Measurements from ENCODE around the gene PPP1R1B.
A peak's percentile ranks its signal among the peaks of the same experiment; 100 is the strongest.

Gene PPP1R1B

DNA sequence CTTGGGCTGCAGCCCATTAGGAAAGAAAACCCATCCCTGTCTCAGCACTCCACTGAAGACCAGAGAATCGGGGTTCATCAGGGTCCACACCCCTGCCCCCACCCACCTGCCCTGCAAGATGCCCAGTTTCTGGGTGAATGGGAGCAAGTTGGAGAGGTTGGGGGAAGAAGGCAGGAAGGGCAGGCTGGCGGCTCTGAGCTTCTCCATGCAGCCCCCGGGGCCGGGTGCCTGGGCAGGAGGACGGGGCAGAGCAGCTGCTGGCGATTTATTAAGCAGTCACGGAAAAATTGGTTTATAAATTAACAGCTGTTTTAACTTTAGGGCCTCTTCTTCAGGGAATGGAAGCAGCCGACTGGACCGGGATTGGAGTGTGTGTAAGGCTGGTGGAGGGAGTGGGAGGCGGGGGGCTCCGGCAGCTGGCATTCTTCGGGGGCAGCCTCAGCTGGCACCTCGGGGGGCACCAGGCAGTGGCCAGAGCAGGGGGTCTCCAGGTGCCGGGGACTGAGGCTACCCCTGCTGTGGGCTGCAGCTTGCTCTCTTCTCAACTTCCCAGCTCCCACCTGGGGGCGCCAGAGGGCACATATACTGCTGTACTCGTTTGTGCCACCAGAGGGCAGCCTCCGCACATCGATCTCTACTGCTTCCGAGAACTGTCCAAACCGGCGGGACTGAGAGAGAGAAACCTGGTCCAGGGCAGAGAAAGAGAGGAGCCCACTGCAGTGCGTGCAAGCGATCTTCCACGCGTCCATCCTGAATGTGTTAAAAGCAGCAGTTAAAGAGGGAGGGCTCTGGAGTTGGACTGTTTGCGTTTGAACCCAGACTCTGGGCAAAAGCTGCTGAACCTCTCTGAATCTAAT is 5.0 kb upstream of the PPP1R1B start:
- no peak for TF ChIP-seq POLR2A (IDR thresholded peaks at IDR 0.05; ENCODE audit: low read depth, low read length)
- no peak for TF ChIP-seq TAF1 (IDR thresholded peaks at IDR 0.05; ENCODE audit: borderline replicate concordance, low read depth, low read length)
- no peak for TF ChIP-seq POLR2AphosphoS5 (IDR thresholded peaks at IDR 0.05; ENCODE audit: low read depth, low read length)
- DNase-seq (ENCODE audit: insufficient read length) (peak; percentile 84), FAIRE-seq (peak; percentile 99)

- no peak for DNase-seq (ENCODE audit: insufficient read length)
- TF ChIP-seq POLR2AphosphoS5 (IDR thresholded peaks at IDR 0.05; ENCODE audit: low read depth, low read length) (no peak), TAF1 (IDR thresholded peaks at IDR 0.05; ENCODE audit: borderline replicate concordance, low read depth, low read length) (no peak), POLR2A (IDR thresholded peaks at IDR 0.05; ENCODE audit: low read depth, low read length) (no peak)
- FAIRE-seq, result no peak
Measured at GRCh38 chr17:39622380-39623006, 4.3 kb upstream of the PPP1R1B start.

DNA sequence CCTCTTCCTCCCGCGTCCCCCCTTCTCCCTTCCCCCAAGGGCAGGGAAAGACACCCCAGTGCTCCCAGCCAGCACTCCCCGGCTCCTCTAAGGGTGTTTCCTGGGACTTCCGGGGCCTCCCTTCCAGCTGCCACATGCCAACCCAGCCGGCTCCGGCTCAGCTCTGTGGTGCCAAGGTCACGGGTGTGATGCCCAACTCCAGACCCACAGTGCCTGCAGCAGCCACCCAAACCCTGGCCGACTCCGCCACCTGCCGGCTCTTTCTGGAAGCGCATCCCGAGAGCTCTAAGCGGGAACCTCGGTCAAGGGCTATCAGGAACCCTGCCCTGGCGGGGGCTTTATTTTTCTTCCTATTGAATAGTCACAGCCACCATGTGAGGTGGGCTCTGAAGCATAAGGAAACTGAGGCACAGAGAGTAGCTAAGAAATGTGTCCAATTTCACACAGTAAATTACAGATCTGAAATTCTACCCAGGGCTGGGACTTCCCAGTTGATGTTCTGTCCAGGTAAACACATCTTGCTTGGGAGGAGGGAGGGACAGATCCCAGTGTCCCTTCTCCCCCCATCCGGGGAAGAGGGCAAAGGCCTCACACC is 3.3 kb upstream of the PPP1R1B start:
- peak; percentile 87 for FAIRE-seq
- DNase-seq (ENCODE audit: insufficient read length), result peak; percentile 82
- no peak for TF ChIP-seq POLR2A (IDR thresholded peaks at IDR 0.05; ENCODE audit: low read depth, low read length)
- TF ChIP-seq TAF1 (IDR thresholded peaks at IDR 0.05; ENCODE audit: borderline replicate concordance, low read depth, low read length), result no peak
- TF ChIP-seq POLR2AphosphoS5 (IDR thresholded peaks at IDR 0.05; ENCODE audit: low read depth, low read length), result no peak

DNA sequence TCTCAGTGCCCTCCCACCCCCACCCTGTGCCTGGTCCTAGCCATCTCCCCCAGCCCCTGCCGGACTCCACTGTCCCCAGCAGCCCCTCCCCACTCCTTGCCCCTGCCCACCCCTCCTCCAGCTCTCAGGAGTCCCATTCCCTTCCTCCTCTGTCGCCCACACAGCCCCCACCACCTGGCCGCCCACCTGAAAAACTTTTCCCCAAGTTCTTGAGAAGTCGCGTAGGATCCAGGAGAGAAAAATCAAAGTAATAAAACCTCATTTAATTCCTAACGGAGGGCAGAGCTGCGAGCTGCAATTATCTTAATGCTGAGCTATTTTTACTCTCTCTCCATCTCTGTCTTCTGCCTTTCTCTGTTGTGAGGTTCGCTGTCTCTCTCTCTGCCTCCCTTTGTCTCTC is 2.4 kb upstream of the PPP1R1B start:
- FAIRE-seq (no peak), DNase-seq (ENCODE audit: insufficient read length) (no peak)
- TF ChIP-seq POLR2A (IDR thresholded peaks at IDR 0.05; ENCODE audit: low read depth, low read length) (no peak), POLR2AphosphoS5 (IDR thresholded peaks at IDR 0.05; ENCODE audit: low read depth, low read length) (no peak), TAF1 (IDR thresholded peaks at IDR 0.05; ENCODE audit: borderline replicate concordance, low read depth, low read length) (no peak)

DNA sequence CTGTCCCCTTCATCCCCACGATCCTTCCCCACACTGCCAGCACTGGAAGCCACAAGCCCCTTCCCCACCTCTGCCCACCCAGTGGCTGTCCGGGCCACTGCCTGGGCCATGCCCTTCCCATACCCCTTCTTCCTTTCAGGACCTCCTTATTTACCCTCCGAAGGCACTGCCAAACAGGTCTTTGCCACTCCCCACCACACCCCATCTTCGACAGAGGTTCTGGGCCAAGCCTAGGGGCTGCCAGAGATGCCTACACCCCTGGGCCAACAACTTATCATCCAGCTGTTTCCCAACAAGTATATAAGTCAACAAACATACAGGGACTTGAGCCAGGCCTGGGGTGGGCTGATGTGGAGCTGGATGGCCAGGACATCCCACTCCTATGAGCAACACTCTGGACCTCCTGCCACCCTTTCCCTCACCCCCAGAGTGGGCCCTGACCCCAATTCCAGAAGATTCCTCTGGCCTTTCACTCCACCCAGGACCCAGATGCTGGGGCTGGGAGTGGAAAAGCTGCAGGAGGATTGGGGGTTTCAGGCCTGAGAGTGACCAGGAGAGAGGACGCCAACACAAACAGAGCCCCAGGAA is 1.5 kb upstream of the PPP1R1B start:
- DNase-seq (ENCODE audit: insufficient read length) (no peak), FAIRE-seq (no peak)
- TF ChIP-seq POLR2AphosphoS5 (IDR thresholded peaks at IDR 0.05; ENCODE audit: low read depth, low read length) (no peak), POLR2A (IDR thresholded peaks at IDR 0.05; ENCODE audit: low read depth, low read length) (no peak), TAF1 (IDR thresholded peaks at IDR 0.05; ENCODE audit: borderline replicate concordance, low read depth, low read length) (no peak)

DNA sequence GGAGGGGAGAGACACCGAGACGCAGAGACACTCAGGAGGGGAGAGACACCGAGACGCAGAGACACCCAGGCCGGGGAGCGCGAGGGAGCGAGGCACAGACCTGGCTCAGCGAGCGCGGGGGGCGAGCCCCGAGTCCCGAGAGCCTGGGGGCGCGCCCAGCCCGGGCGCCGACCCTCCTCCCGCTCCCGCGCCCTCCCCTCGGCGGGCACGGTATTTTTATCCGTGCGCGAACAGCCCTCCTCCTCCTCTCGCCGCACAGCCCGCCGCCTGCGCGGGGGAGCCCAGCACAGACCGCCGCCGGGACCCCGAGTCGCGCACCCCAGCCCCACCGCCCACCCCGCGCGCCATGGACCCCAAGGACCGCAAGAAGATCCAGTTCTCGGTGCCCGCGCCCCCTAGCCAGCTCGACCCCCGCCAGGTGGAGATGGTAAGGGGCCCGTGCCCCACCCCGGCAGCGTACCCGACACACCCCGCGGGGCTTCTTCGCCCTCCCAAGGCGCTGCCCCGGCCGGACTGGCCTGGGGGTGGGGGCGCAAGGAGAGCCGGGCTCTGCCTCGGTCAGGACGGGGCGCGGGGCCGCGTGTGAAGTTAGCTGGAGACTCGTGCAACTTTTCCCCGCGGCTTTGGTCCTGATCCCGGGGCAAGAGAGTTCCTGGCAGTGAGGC is 427 bp downstream of the PPP1R1B start:
- DNase-seq (ENCODE audit: insufficient read length) (no peak), FAIRE-seq (peak; percentile 53)
- TF ChIP-seq POLR2AphosphoS5 (IDR thresholded peaks at IDR 0.05; ENCODE audit: low read depth, low read length) (no peak), POLR2A (IDR thresholded peaks at IDR 0.05; ENCODE audit: low read depth, low read length) (no peak), TAF1 (IDR thresholded peaks at IDR 0.05; ENCODE audit: borderline replicate concordance, low read depth, low read length) (no peak)

DNA sequence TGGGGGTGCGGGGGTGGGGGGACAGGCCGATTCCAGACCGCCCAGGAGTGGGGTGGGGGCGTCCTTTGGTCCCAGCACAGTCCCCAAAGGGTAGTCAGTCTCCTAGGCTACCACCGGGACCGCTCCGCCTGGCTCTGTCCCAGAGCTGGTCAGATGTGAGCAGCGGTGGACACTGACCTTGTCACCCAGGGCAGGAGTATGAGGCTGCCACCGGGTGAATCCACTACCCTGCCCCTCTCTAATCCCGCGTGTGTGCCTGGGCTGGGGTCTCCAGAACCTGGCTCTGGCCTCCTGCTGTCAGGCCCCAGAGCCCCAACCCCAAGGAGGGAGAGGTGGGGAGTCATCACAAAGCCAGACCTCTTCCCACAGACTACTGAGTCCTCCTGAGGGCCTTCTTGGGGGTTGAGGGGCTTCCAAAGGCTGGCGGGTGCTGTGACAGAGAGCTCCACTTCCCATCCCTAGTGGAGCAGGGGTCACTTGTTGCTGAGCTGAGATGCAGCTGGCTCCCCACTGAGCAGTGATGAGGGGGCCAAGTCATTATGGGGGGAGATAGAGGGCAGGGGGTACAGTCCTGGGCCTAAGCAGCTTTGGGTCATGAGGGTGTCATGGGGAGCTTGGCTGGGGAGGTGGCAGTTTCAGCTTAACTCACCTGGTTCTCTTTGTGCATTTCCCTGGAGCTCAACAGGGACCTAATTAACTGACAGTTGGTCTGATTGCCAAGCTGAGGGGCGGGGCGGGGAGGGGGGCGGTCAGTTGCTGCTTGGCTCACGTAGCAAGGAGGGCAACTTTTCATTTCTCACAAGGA is 1.2 kb downstream of the PPP1R1B start:
- FAIRE-seq, result no peak
- DNase-seq (ENCODE audit: insufficient read length), result no peak
- TF ChIP-seq TAF1 (IDR thresholded peaks at IDR 0.05; ENCODE audit: borderline replicate concordance, low read depth, low read length) (no peak), POLR2AphosphoS5 (IDR thresholded peaks at IDR 0.05; ENCODE audit: low read depth, low read length) (no peak), POLR2A (IDR thresholded peaks at IDR 0.05; ENCODE audit: low read depth, low read length) (no peak)

DNA sequence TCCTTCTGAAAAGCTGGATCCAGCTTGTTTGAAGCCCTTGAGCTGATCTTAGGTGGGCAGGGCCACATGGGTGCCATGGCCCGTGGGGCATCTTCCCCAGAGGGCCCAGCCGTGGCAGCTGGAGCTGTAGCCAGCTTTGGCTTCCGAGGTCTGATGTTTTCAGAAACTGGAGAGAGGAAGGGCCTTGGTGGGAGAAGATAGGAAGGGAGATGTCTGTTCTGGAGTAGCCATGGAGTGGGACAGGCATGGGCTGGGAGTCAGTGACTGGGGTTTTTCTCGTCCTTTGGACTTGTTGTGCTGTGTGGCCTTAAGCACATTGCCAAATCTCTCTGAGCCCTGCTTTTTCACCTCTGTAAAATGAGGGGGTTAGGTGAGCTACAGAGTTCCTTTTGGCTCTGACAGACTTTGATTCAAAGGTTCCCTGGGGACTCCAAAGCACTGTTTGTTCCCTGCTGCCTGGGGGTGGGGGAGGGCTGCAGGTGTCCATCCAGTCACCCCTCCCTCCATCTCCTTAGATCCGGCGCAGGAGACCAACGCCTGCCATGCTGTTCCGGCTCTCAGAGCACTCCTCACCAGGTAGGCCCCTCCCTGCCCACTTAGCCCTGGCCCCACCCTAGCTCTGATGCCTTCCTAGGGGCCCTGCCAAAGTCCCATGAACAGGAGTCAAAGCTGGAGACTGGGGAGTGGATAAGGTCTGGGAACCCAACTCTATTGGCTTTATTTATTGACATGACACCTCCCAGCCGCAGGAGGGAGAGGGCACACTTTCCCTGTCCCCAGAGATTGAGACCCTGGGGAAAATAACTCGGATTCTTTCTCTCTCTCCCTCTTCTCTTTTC is 2.1 kb downstream of the PPP1R1B start:
- FAIRE-seq, result no peak
- DNase-seq (ENCODE audit: insufficient read length), result no peak
- no peak for TF ChIP-seq POLR2A (IDR thresholded peaks at IDR 0.05; ENCODE audit: low read depth, low read length)
- TF ChIP-seq POLR2AphosphoS5 (IDR thresholded peaks at IDR 0.05; ENCODE audit: low read depth, low read length), result no peak
- TF ChIP-seq TAF1 (IDR thresholded peaks at IDR 0.05; ENCODE audit: borderline replicate concordance, low read depth, low read length), result no peak

GRCh38 chr17:39629494-39629880 is 2.7 kb downstream of the PPP1R1B start:
- DNase-seq (ENCODE audit: insufficient read length), result no peak
- no peak for TF ChIP-seq TAF1 (IDR thresholded peaks at IDR 0.05; ENCODE audit: borderline replicate concordance, low read depth, low read length)
- TF ChIP-seq POLR2AphosphoS5 (IDR thresholded peaks at IDR 0.05; ENCODE audit: low read depth, low read length), result no peak
- TF ChIP-seq POLR2A (IDR thresholded peaks at IDR 0.05; ENCODE audit: low read depth, low read length), result no peak
- no peak for FAIRE-seq

DNA sequence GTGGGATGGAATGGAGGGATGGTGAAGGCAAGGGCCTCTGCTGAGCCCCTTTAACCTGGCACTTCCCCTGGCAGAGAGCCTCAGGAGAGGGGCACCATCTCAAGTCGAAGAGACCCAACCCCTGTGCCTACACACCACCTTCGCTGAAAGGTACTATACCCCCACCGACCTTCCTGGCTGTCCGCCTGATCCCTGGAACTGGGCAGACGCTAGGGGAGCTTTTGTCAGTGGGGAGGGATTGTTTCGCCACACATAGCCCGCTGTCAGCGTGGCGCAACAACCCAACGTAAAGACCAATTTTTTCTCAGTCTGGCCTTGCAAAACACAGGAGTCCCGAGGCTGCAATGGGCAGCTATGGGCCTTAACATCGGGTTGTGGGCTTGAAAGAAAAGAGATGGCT is 3.1 kb downstream of the PPP1R1B start:
- TF ChIP-seq TAF1 (IDR thresholded peaks at IDR 0.05; ENCODE audit: borderline replicate concordance, low read depth, low read length), result no peak
- TF ChIP-seq POLR2AphosphoS5 (IDR thresholded peaks at IDR 0.05; ENCODE audit: low read depth, low read length), result no peak
- no peak for TF ChIP-seq POLR2A (IDR thresholded peaks at IDR 0.05; ENCODE audit: low read depth, low read length)
- DNase-seq (ENCODE audit: insufficient read length), result no peak
- no peak for FAIRE-seq

All from GM12892 (cell line).